ENCODE measurements around the gene ACSBG1. TPM values are rescaled to one million over a fixed set of nuclear protein-coding genes. Genes with fewer than 3 reads are reported as not detected.

Gene ACSBG1
- total RNA-seq, result not detected

GRCh38 chr15:78234515-78235040, at the start of gene ACSBG1:
ACSBG1 (minus strand) TSS chr15:78234565; CDS start chr15:78234501, 64 bp downstream.
- H3K4me1 Mint-ChIP-seq (ENCODE audit: low read depth), result no peaks in the 10 kb centered on the region
- ATAC-seq (no peak), DNase-seq (no peak)
- H3K36me3 Mint-ChIP-seq (ENCODE audit: insufficient read depth), result no peaks in the 10 kb centered on the region
- H3K4me3 Mint-ChIP-seq, result no peak within 1 kb of the TSS
- no peaks in the 10 kb centered on the region for H3K9me3 Mint-ChIP-seq
- peaks cover 6% of the 10 kb centered on the region for H3K27me3 Mint-ChIP-seq (ENCODE audit: low read depth)

- H3K4me3 Mint-ChIP-seq, result no peak overlapping the region
- H3K4me1 Mint-ChIP-seq (ENCODE audit: low read depth), result no peaks in the 10 kb centered on the region
- DNase-seq (no peak), ATAC-seq (no peak)
- H3K36me3 Mint-ChIP-seq (ENCODE audit: insufficient read depth), result peaks cover 35% of the 10 kb centered on the region
- no peaks in the 10 kb centered on the region for H3K27me3 Mint-ChIP-seq (ENCODE audit: low read depth)
- H3K9me3 Mint-ChIP-seq, result no peaks in the 10 kb centered on the region
Measured at GRCh38 chr15:78282324-78282723, 48.0 kb upstream of the ACSBG1 start.

GRCh38 chr15:78280319-78281072, 46.1 kb upstream of the ACSBG1 start:
- no peak overlapping the region for H3K4me3 Mint-ChIP-seq
- H3K9me3 Mint-ChIP-seq, result no peaks in the 10 kb centered on the region
- peaks cover 30% of the 10 kb centered on the region for H3K36me3 Mint-ChIP-seq (ENCODE audit: insufficient read depth)
- H3K27me3 Mint-ChIP-seq (ENCODE audit: low read depth), result no peaks in the 10 kb centered on the region
- ATAC-seq, result no peak
- DNase-seq, result no peak
- H3K4me1 Mint-ChIP-seq (ENCODE audit: low read depth), result no peaks in the 10 kb centered on the region

GRCh38 chr15:78276064-78276943, 41.9 kb upstream of the ACSBG1 start:
- Mint-ChIP-seq H3K27me3 (ENCODE audit: low read depth) (no peaks in the 10 kb centered on the region), H3K36me3 (ENCODE audit: insufficient read depth) (peaks cover 33% of the 10 kb centered on the region), H3K9me3 (no peaks in the 10 kb centered on the region), H3K4me1 (ENCODE audit: low read depth) (no peaks in the 10 kb centered on the region), H3K4me3 (no peak overlapping the region)
- ATAC-seq (no peak), DNase-seq (no peak)

GRCh38 chr15:78274994-78275393, 40.6 kb upstream of the ACSBG1 start:
- Mint-ChIP-seq H3K4me3 (no peak overlapping the region), H3K27me3 (ENCODE audit: low read depth) (no peaks in the 10 kb centered on the region), H3K9me3 (no peaks in the 10 kb centered on the region), H3K36me3 (ENCODE audit: insufficient read depth) (peaks cover 37% of the 10 kb centered on the region), H3K4me1 (ENCODE audit: low read depth) (no peaks in the 10 kb centered on the region)
- no peak for ATAC-seq
- DNase-seq, result no peak

GRCh38 chr15:78272776-78273175, 38.4 kb upstream of the ACSBG1 start:
- H3K36me3 Mint-ChIP-seq (ENCODE audit: insufficient read depth), result peaks cover 30% of the 10 kb centered on the region

GRCh38 chr15:78272316-78272715, 38.0 kb upstream of the ACSBG1 start:
- ATAC-seq, result no peak
- H3K4me1 Mint-ChIP-seq (ENCODE audit: low read depth), result peaks cover 3% of the 10 kb centered on the region
- no peaks in the 10 kb centered on the region for H3K9me3 Mint-ChIP-seq
- H3K27me3 Mint-ChIP-seq (ENCODE audit: low read depth), result no peaks in the 10 kb centered on the region
- no peak for DNase-seq
- no peak overlapping the region for H3K4me3 Mint-ChIP-seq
- H3K36me3 Mint-ChIP-seq (ENCODE audit: insufficient read depth), result peaks cover 30% of the 10 kb centered on the region

More at GRCh38 chr15:78272776-78273175, 38.4 kb upstream of the ACSBG1 start:
- no peaks in the 10 kb centered on the region for H3K9me3 Mint-ChIP-seq
- DNase-seq (no peak), ATAC-seq (no peak)
- H3K4me1 Mint-ChIP-seq (ENCODE audit: low read depth), result no peaks in the 10 kb centered on the region
- H3K27me3 Mint-ChIP-seq (ENCODE audit: low read depth), result no peaks in the 10 kb centered on the region
- H3K4me3 Mint-ChIP-seq, result no peak overlapping the region

GRCh38 chr15:78266806-78267205, 32.4 kb upstream of the ACSBG1 start:
- H3K27me3 Mint-ChIP-seq (ENCODE audit: low read depth), result no peaks in the 10 kb centered on the region
- H3K4me1 Mint-ChIP-seq (ENCODE audit: low read depth), result peaks cover 25% of the 10 kb centered on the region
- H3K4me3 Mint-ChIP-seq, result peak overlapping the region; percentile 82
- peaks cover 16% of the 10 kb centered on the region for H3K36me3 Mint-ChIP-seq (ENCODE audit: insufficient read depth)
- H3K9me3 Mint-ChIP-seq, result no peaks in the 10 kb centered on the region
- ATAC-seq (no peak), DNase-seq (no peak)

- ATAC-seq (no peak), DNase-seq (no peak)
- H3K4me1 Mint-ChIP-seq (ENCODE audit: low read depth), result peaks cover 25% of the 10 kb centered on the region
- peaks cover 12% of the 10 kb centered on the region for H3K36me3 Mint-ChIP-seq (ENCODE audit: insufficient read depth)
- H3K9me3 Mint-ChIP-seq, result no peaks in the 10 kb centered on the region
- no peaks in the 10 kb centered on the region for H3K27me3 Mint-ChIP-seq (ENCODE audit: low read depth)
- H3K4me3 Mint-ChIP-seq, result peak overlapping the region; percentile 82
Measured at GRCh38 chr15:78266229-78266628, 31.9 kb upstream of the ACSBG1 start.

GRCh38 chr15:78265752-78266224, 31.4 kb upstream of the ACSBG1 start:
- H3K36me3 Mint-ChIP-seq (ENCODE audit: insufficient read depth), result peaks cover 11% of the 10 kb centered on the region
- ATAC-seq (peak; percentile 20 to 24), DNase-seq (no peak)
- H3K9me3 Mint-ChIP-seq, result no peaks in the 10 kb centered on the region
- peak overlapping the region; percentile 82 for H3K4me3 Mint-ChIP-seq
- peaks cover 25% of the 10 kb centered on the region for H3K4me1 Mint-ChIP-seq (ENCODE audit: low read depth)
- no peaks in the 10 kb centered on the region for H3K27me3 Mint-ChIP-seq (ENCODE audit: low read depth)

- DNase-seq (no peak), ATAC-seq (no peak)
- no peaks in the 10 kb centered on the region for H3K9me3 Mint-ChIP-seq
- peaks cover 7% of the 10 kb centered on the region for H3K36me3 Mint-ChIP-seq (ENCODE audit: insufficient read depth)
- peak overlapping the region; percentile 82 for H3K4me3 Mint-ChIP-seq
- H3K27me3 Mint-ChIP-seq (ENCODE audit: low read depth), result no peaks in the 10 kb centered on the region
- H3K4me1 Mint-ChIP-seq (ENCODE audit: low read depth), result peaks cover 25% of the 10 kb centered on the region
Measured at GRCh38 chr15:78265137-78265460, 30.7 kb upstream of the ACSBG1 start.

GRCh38 chr15:78264304-78265136, 30.2 kb upstream of the ACSBG1 start, which contains the start of gene DNAJA4:
DNAJA4 (plus strand) TSS chr15:78264562; CDS start chr15:78264764, 202 bp downstream.
- Mint-ChIP-seq H3K4me3 (peak within 1 kb of the TSS; percentile 82), H3K36me3 (ENCODE audit: insufficient read depth) (peaks cover 7% of the 10 kb centered on the region), H3K4me1 (ENCODE audit: low read depth) (peaks cover 25% of the 10 kb centered on the region), H3K9me3 (no peaks in the 10 kb centered on the region), H3K27me3 (ENCODE audit: low read depth) (no peaks in the 10 kb centered on the region)
- peak; percentile 48 for DNase-seq
- ATAC-seq, result peak; percentile 73 to 74

- Mint-ChIP-seq H3K4me3 (peak overlapping the region; percentile 61), H3K27me3 (ENCODE audit: low read depth) (no peaks in the 10 kb centered on the region), H3K36me3 (ENCODE audit: insufficient read depth) (peaks cover 5% of the 10 kb centered on the region), H3K9me3 (no peaks in the 10 kb centered on the region), H3K4me1 (ENCODE audit: low read depth) (peaks cover 25% of the 10 kb centered on the region)
- ATAC-seq (no peak), DNase-seq (no peak)
Measured at GRCh38 chr15:78263907-78264303, 29.5 kb upstream of the ACSBG1 start.

- Mint-ChIP-seq H3K27me3 (ENCODE audit: low read depth) (no peaks in the 10 kb centered on the region), H3K9me3 (no peaks in the 10 kb centered on the region), H3K36me3 (ENCODE audit: insufficient read depth) (peaks cover 3% of the 10 kb centered on the region), H3K4me3 (peak overlapping the region; percentile 61), H3K4me1 (ENCODE audit: low read depth) (peaks cover 25% of the 10 kb centered on the region)
- DNase-seq, result no peak
- ATAC-seq, result no peak
Measured at GRCh38 chr15:78263351-78263781, 29.0 kb upstream of the ACSBG1 start.

All from activated T-cell treated with anti-CD3 and anti-CD28 coated beads, Interleukin-2, amount 50 U/mL, for 4 hours (primary cell).